Brain microvascular endothelial cell (primary cell): ENCODE data around the gene CC2D1A.

Source experiments
- DNase-seq: peaks from one replicate; pipeline ENCODE4 v3.0.0-alpha.2; 2020
- H3K27ac ChIP-seq: fragments of 250-450 bp; sonication (Bioruptor Pico); 2 replicates; pipeline ENCODE4 v1.5.1; 2020; ENCODE audit warnings: mild to moderate bottlenecking, moderate library complexity
- H3K27me3 ChIP-seq: fragments of 250-450 bp; sonication (Bioruptor Pico); replicated peaks from 2 replicates; pipeline ENCODE4 v1.5.1; 2020; ENCODE audit warnings: mild to moderate bottlenecking
- H3K36me3 ChIP-seq: fragments of 250-450 bp; sonication (Bioruptor Pico); replicated peaks from 2 replicates; pipeline ENCODE4 v1.5.1; 2020; ENCODE audit warnings: mild to moderate bottlenecking
- H3K4me3 ChIP-seq: 2 replicates; pipeline ENCODE4 v1.5.1; 2011; ENCODE audit warnings: low read depth, mild to moderate bottlenecking, control low read depth, low read length, moderate library complexity
- in situ Hi-C: cut with HindIII; loops from 2 replicates; pipeline ENCODE4 v1.10.0; 2017; ENCODE audit warnings: low sequenced_read_pairs, low pct_ligation_motif_present
- TF ChIP-seq, protein P1 (sequence below): IDR thresholded peaks from 2 replicates; pipeline ENCODE4 v1.5.1; 2011; ENCODE audit warnings: low read depth, mild to moderate bottlenecking, moderate library complexity, low read length, control low read depth, inconsistent platforms; ENCODE audit errors: missing control alignments

CC2D1A gene

DNA sequence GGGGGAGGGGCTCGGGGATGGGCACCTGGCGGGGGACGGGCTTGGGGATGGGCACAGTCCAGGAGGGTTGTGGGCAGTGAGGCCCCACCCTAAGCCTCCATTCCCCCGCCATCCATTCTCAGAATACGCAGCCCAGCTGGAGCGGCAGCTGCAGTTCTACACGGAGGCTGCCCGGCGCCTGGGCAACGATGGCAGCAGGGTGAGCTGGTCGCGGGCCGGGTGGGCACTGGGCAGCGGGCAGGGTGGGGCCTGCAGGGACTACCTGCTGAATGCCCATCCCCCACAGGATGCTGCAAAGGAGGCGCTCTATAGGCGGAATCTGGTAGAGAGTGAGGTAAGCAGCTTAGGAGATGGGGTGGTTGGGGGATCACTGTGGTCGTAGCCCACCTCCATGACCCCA lies 24.0 kb downstream of the CC2D1A start:
- Histone ChIP-seq H3K36me3 (peaks cover 4% of the 10 kb centered on the region), H3K27ac (no peak overlapping the region), H3K27me3 (no peaks in the 10 kb centered on the region), H3K4me3 (no peak overlapping the region)
- in situ Hi-C loops, result no loop called here
- TF ChIP-seq, protein P1, sequence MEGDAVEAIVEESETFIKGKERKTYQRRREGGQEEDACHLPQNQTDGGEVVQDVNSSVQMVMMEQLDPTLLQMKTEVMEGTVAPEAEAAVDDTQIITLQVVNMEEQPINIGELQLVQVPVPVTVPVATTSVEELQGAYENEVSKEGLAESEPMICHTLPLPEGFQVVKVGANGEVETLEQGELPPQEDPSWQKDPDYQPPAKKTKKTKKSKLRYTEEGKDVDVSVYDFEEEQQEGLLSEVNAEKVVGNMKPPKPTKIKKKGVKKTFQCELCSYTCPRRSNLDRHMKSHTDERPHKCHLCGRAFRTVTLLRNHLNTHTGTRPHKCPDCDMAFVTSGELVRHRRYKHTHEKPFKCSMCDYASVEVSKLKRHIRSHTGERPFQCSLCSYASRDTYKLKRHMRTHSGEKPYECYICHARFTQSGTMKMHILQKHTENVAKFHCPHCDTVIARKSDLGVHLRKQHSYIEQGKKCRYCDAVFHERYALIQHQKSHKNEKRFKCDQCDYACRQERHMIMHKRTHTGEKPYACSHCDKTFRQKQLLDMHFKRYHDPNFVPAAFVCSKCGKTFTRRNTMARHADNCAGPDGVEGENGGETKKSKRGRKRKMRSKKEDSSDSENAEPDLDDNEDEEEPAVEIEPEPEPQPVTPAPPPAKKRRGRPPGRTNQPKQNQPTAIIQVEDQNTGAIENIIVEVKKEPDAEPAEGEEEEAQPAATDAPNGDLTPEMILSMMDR, result no peak
- DNase-seq, result no peak

DNA sequence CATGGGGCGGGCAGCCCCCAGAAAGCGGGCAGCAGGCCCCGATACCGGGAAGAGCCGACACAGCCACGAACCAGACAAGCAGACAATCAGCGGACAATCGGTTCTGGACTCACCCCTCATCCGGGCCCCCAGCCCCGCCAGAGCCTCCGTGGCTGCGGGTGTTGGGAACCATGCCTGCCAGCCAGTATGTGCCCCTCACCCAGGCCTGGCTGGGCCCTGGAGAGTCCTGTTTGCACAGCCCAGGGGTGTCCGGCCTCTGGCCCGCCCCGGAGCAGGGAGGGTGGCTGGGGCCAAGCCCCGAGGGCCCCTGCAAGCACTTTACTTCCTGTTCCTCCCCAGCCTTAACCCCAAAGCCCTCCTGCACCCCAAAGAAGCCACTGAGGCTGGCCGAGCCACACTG lies 24.4 kb downstream of the CC2D1A start:
- TF ChIP-seq, protein P1, result no peak
- H3K27ac ChIP-seq, result no peak overlapping the region
- H3K27me3 ChIP-seq, result no peaks in the 10 kb centered on the region

DNA sequence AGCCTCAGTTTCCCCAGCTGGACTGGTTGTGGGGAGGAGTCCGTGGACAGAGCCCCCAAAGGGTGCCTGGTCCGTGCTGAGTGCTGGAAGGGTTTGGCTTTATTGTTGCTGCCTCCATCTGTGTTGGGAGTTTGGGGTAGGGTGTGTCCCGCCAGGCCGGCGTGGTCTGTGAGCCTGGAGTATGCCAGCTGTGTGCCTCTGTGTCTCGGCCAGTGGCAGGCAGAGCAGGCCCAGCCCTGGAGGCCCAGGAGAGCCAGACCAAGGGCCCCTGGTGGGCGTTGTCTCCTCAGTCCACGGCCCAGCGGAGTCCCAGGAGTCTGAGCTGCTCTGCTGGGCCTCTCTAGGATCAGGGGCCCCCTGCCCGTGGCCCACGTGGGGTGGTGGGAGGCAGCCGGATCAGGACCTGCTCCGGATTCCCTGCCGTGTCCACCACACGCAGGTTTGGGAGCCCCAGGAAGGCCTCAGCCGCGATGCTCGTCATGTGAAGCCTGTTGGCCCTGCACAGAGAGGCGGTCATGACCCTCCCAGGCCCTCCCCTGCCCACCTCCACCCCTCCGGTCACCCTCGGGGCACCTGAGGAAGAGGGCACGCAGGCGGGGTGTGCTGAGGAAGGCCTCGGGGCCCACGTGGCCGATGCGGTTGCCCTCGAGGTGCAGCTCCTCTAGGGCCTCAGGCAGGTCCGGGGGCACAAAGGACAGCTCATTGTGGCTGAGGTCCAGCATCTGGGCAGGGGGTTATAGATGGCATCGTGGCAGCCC lies 25.6 kb downstream of the CC2D1A start:
- Histone ChIP-seq H3K36me3 (peaks cover 2% of the 10 kb centered on the region), H3K27me3 (no peaks in the 10 kb centered on the region), H3K4me3 (no peak overlapping the region), H3K27ac (no peak overlapping the region)
- in situ Hi-C loops, result no loop called here
- DNase-seq, result no peak
- TF ChIP-seq, protein P1, result no peak

More for the DNA sequence above, 24.4 kb downstream of the CC2D1A start:
- Histone ChIP-seq H3K36me3 (peaks cover 2% of the 10 kb centered on the region), H3K4me3 (no peak overlapping the region)
- DNase-seq, result no peak
- in situ Hi-C loops, result no loop called here

DNA sequence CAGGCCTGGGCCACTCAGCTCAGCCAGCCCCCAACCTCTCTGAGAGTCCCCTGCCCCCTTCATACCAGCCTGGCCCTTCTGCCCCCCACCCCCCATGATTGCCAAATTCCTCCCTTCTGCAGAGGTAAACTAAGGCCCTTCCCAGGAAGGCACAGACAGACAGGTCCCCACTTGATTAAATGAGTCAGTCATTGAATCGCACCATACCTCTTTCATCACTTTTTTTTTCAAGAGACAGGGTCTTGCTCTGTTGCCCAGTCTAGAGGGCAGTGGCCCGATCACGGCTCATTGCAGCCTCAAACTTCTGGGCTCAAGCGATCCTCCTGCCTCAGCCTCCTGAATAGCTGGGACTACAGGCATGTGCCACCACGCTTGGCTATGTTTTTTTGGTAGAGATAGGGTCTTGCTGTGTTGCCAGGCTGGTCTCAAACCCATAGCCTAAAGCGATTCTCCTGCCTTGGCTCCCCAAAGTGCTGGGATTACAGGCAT lies 26.2 kb downstream of the CC2D1A start:
- TF ChIP-seq, protein P1, result no peak
- H3K27ac ChIP-seq, result no peak overlapping the region
- H3K36me3 ChIP-seq, result no peaks in the 10 kb centered on the region
- no peaks in the 10 kb centered on the region for H3K27me3 ChIP-seq
- H3K4me3 ChIP-seq, result no peak overlapping the region
- in situ Hi-C loops, result no loop called here
- DNase-seq, result no peak

DNA sequence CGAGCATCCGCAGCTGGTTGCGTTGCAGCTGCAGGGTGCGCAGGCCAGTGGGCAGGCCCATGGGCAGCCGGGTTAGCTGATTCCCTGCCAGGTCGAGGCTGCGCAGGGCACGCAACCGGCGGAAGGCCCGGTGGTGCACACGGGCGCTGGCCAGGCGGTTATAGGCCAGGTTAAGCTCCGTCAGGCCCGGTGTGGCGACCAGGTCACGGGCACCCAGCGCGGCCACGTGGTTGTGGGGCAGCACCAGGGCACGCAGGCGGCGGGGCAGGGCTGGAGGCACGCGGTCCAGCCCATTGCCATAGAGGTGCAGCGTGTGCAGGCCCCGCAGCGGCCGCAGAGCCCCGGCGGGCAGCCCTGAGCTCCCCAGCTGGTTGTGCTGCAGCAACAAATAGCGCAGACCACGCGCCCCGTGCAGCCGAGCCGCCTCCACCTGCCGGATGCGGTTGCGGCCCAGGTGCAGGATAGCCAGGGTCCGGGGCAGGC lies 27.0 kb downstream of the CC2D1A start:
- no peaks in the 10 kb centered on the region for H3K36me3 ChIP-seq
- no peak overlapping the region for H3K4me3 ChIP-seq
- in situ Hi-C loops, result no loop called here
- H3K27me3 ChIP-seq, result no peaks in the 10 kb centered on the region
- TF ChIP-seq, protein P1, result no peak
- no peak for DNase-seq
- no peak overlapping the region for H3K27ac ChIP-seq

DNA sequence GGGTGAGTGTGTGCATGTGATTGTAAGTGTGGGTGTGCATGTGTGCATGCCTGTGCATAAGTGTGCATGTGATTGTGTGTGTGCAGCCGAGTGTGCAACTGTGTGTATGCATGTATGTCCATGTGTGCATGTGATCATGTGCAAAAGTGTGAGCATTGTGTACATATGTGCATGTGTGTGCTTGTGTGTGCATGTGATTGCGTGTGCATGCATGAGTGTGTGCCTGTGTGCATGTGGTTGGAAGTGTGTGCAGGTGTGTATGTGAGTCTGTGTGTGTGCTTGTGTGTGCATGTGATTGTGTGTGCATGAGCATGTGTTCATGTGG lies 28.7 kb downstream of the CC2D1A start:
- no peak overlapping the region for H3K27ac ChIP-seq
- no peaks in the 10 kb centered on the region for H3K36me3 ChIP-seq
- TF ChIP-seq, protein P1, result no peak
- DNase-seq, result no peak
- in situ Hi-C loops, result no loop called here
- H3K4me3 ChIP-seq, result no peak overlapping the region
- no peaks in the 10 kb centered on the region for H3K27me3 ChIP-seq
